GM18520 (cell line): Measurements from ENCODE around the gene GALNT18.
"Not testable (repeated sequence)": the region's sequence is repeated elsewhere in the genome, so short reads cannot be mapped to it uniquely, and the experiment has no call there.

ENCODE experiments used
- ATAC-seq: cut with Tn5 transposase; IDR thresholded peaks from one replicate; pipeline ENCODE4 v1.9.1; 2021; ENCODE audit not compliant: unreplicated experiment

Gene GALNT18

GRCh38 chr11:11471201-11471600 is 150.6 kb downstream of the GALNT18 start:
- ATAC-seq = no peak

DNA sequence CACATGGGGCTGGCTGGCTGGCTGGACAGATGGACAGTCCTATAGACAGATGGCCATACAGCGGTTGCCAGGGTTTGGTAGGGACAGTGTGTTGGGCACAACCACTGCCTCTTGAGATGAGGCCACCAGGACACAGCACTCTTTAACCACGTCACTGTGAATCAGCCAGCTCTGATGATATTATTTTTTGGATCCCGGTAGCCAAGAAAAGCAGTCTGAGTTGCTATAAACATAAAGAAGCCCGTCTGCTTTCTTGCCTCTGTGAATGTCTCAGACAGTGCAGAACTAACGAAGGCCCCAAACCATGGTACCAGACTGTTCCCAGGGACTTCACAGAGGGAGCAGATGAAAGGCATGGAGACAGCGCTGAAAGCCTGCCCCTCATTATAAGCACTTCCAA is 152.9 kb downstream of the GALNT18 start:
- no peak for ATAC-seq

- ATAC-seq = no peak
Measured at GRCh38 chr11:11467312-11467711, 154.5 kb downstream of the GALNT18 start.

DNA sequence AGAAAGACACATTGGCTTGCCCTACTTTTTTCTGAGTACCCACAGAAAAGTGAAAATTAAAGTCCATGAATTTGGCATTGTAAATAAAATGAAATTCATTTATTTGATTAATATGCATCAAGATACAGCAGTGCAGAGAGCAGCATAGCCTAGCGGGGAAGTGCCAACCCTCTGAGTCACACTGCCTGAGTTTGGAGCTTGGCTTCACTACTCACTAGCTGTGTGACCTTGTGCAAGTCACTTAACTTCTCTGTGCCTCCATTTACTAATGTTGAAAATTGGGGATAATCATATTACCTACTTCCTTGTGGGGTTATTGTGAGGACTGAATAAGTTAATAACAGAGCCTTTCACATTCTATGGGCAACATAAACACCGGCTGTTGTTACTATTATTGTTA is 157.2 kb downstream of the GALNT18 start:
- ATAC-seq = no peak

DNA sequence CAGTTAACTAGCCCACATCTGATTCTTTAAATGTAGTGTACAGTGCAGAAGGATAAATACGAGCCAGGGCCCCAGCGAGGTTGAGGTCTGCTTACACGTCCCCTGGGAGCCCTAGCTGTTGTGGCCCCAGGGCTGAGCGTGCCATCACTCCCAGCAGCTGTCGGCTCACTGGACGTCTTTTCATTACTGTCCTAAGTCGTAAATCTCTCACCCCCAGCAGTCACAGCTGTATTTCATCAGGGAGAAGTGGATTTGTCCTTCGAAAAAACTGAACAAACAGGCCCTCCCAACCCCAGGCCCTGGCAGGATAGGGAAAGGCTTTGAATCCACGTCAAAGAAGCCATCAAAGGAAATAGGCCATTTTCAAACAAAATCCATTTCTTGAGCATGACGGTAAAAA is 158.4 kb downstream of the GALNT18 start:
- ATAC-seq = no peak

- ATAC-seq = no peak
Measured at GRCh38 chr11:11461473-11461872, 160.3 kb downstream of the GALNT18 start.

DNA sequence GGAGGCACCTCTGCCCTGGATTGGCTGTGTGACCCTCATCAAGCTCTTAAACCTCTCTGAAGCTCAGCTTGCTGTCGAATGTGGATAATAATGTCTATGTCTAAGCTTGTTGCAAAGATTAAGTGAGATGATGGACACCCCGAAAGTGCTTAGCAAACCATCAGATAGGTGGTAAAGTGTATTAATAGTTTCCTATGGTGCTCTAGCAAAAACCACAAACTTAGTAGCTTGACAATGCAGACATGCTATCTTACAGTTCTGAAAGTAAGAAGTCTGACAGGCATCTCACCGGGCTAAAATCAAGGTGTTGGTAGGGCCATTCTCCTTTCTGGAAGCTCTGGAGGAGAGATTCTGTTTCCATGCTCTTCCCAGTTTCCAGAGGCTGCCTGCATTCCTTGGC is 162.2 kb downstream of the GALNT18 start:
- no peak for ATAC-seq

DNA sequence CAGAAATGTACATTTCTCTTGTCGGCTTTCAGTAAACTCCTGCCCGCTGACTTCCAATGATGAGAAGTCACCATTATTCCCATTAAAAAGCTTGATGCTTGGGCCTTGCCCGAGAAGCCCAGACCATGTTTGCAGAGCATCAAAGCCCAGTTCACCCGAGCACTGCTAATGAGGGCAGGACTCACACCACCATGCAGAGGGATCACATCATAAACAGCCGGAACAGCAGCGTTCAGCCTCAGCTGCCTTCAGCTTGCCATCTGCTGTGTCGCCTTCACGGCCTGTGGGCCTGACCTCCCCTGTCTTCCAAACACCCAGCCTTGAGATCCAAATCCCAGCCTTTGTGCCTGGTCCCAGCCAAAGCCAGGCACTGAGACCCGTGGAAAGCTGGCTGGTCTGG is 163.3 kb downstream of the GALNT18 start:
- ATAC-seq = no peak

- no peak for ATAC-seq
Measured at GRCh38 chr11:11458001-11458400, 163.8 kb downstream of the GALNT18 start.

DNA sequence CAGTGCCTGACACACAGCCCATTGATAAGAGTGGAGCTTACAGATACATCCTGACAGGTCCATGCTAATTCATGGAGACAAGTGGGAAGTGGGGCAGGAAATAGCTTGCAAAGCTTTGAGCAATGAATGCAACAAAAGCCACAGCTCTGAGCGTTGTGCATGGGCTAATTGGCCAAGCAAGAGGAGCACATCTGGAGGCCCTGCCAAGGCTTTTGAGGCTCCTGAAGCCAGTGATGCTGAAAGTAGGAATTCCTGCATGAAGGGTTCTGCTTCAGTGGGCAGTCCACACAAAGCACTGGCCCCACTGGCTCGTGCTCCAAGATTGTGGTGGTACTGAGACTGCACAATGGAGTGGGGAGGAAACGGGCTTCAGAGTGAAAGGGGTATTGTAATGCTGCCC is 164.9 kb downstream of the GALNT18 start:
- ATAC-seq = no peak

- no peak for ATAC-seq
Measured at GRCh38 chr11:11454671-11455223, 167.1 kb downstream of the GALNT18 start.

DNA sequence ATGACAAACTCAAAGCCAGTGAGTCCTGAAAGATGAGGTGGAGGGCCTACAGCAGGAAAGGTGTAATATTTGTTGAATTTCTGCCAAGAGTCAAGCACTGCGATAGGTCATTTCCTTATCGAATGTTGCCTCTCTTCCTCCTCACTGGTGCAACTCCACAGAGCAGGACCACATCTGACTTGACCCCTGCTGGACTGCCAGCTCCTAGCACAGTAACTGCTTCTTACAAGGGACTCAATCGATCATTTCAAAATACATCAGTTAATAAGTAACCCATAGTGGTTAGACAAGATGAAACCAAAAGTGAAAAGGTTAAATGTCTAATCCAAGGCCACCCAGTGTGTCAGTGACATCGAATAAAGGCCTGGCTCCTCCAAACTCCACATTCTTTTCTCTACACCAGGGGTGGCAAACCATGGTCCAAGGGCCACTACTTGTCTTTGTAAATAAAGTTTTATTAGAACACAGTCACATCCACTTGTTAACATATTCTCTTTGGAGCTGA is 170.3 kb downstream of the GALNT18 start:
- peak; percentile 92 for ATAC-seq

- ATAC-seq = no peak
Measured at GRCh38 chr11:11450744-11451362, 171.0 kb downstream of the GALNT18 start.

DNA sequence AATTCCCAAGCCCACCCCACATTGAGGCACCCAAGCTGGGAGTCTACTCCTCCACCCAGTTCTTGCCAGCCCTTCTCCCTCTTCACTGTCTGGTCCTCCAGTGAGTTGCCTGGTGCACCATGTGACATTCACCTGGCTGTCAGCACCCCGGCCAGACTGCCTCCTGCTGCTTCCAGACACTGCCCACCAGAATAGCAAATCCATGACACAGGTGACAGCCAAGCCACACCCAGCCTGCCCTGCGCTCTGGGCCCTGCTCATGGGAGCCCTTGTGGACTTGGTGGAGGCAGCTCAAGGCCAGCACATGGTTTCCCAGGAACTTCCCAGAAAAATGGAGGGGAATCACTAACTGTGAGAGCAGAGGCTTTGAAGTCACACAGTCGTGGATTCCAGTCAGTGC is 172.5 kb downstream of the GALNT18 start:
- ATAC-seq = no peak

- no peak for ATAC-seq
Measured at GRCh38 chr11:11448626-11449025, 173.2 kb downstream of the GALNT18 start.

DNA sequence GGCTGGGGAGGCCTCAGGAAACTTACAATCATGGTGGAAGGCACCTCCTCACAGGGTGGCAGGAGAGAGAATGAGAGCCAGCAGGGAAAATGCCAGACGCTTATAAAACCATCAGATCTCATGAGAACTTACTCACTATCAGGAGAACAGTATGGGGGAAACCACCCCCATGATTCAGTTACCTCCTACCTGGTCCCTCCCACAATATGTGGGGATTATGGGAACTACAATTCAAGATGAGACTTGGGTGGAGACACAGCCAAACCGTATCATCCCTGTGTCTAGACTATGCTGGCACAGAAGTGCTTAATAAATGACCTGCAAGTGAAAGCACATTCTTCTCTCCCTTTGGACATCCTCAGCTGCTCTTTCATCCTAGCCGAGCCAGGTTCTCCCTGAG is 174.2 kb downstream of the GALNT18 start:
- not testable (repeated sequence) for ATAC-seq

GRCh38 chr11:11446967-11447366 is 174.8 kb downstream of the GALNT18 start:
- no peak for ATAC-seq

- no peak for ATAC-seq
Measured at GRCh38 chr11:11446564-11446963, 175.2 kb downstream of the GALNT18 start.

DNA sequence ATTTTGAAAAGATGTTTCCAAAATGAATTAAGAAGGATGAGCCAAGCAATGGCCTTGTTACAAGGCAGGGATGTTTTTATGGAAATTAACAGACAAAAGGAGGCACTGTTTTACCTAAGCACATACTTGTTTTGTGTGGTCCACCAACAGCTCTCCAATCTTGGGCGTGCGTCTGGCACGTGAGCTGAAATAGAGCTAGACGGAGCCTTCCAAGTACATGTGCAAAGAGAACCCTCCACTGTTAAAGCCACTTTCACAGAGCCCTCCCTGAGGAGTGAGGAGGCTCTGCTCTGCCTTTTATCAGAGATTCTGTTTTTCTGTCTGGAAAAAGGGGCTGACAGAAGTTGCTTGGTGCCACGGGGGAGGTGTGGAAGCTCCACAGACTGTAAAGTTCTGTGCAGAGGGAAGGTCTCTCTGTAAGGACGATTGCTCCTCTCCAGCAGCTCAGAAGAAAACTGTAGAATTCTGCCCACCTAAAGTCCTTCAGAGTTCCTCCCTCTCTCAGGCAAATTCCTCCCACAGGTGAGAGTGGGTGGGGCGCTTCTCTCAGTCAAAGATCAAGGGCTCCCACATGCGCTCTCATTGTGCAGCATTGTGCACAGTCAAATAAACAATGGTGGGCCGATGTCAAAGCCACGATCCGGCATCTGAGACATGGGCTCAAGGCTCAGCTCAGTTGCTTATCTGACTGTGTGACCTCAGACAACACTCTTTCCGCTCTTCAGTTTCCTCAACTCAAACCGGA is 176.2 kb downstream of the GALNT18 start:
- no peak for ATAC-seq

GRCh38 chr11:11444804-11445131 is 177.0 kb downstream of the GALNT18 start:
- ATAC-seq = no peak

GRCh38 chr11:11444027-11444803 is 177.6 kb downstream of the GALNT18 start:
- ATAC-seq = no peak

DNA sequence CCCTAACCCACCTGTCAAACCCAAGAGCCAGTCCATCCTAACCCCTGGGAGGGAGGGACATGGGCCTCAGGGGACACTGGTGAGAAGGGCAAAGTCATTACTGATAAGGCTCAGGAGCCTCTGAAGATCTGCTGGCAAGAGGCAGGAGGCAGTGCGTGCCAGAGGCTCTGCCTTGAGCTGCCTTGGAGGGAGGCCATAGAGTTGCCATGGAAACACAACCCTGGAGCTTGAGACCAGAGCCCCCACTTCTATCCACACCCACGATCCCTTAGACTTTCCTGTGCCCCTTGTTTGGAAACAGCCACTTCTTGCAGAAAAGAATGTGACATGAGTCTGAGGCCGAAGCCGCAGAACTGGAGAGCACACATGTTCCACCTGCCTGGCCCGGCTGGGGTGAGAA is 179.0 kb downstream of the GALNT18 start:
- ATAC-seq = no peak
